Left lung (tissue), 10 donors: ENCODE data around the gene FTCD. TPM values are rescaled to one million over a fixed set of nuclear protein-coding genes. Genes with fewer than 3 reads are reported as not detected.
A peak's percentile ranks its signal among the peaks of the same experiment; 100 is the strongest.

Experiments
- ATAC-seq: fragments of 200-7000 bp; cut with Tn5 transposase; one replicate; pipeline ENCODE4 v1.9.1; 2020; ENCODE audit warnings: moderate library complexity
- DNase-seq, 4 donors: peaks; one replicate each; pipeline ENCODE4 v3.0.0-alpha.2; 2013 to 2020
- H3K27ac ChIP-seq, 2 donors: fragments of 200-600 bp; sonication (generic) in 1 of 2; one replicate each; pipeline versions ENCODE4 v1.5.0 to v1.8.0; 2020 to 2021
- H3K27me3 ChIP-seq, 2 donors: fragments of 200-600 bp; sonication (generic) in 1 of 2; one replicate each; pipeline versions ENCODE4 v1.5.0 to v1.8.0; 2020 to 2021
- H3K36me3 ChIP-seq, 2 donors: fragments of 200-600 bp; sonication (generic) in 1 of 2; one replicate each; pipeline versions ENCODE4 v1.5.0 to v1.8.0; 2020 to 2021
- H3K4me1 ChIP-seq, 2 donors: fragments of 200-600 bp; one replicate each; pipeline ENCODE4 v1.8.0; 2021
- H3K4me3 ChIP-seq, 2 donors: fragments of 200-600 bp; sonication (generic) in 1 of 2; one replicate each; pipeline versions ENCODE4 v1.5.0 to v1.8.0; 2020 to 2021; ENCODE audit warnings: mild to moderate bottlenecking in 1 of 2
- H3K9me3 ChIP-seq, 2 donors: fragments of 200-600 bp; sonication (generic) in 1 of 2; one replicate each; pipeline versions ENCODE4 v1.5.0 to v1.8.0; 2020 to 2021
- CTCF ChIP-seq, 2 donors: fragments of 200-600 bp; sonication (generic) in 1 of 2; IDR thresholded peaks; one replicate each; pipeline versions ENCODE4 v1.5.0 to v1.8.0; 2021; ENCODE audit warnings: antibody characterized with exemption in 2 of 2
- intact Hi-C, 2 donors: fragments of 100-400 bp; cut with DNase I; formaldehyde crosslinking; loops; one replicate each; pipeline versions ENCODE4 v1.11.2 to v1.14.2; 2022
- polyA plus RNA-seq, 6 donors: library from polyadenylated mRNA; unstranded; fragments of 120-200 nt; gene quantifications; one replicate each; pipeline ENCODE4 v1.2.1, GENCODE V29; 2013; ENCODE audit not compliant: insufficient read length in 6 of 6
- total RNA-seq, 2 donors: library from RNA; stranded (reverse); fragmentation: NEBNext Ultra II Directional; extraction: Animal tissue kit (Norgen Biotek cat#: 25700); gene quantifications; one replicate each; pipeline ENCODE4 v1.2.1, GENCODE V29; 2021
- donor health status: DM: no; HTN: yes; CAD: no.
- donor health status: DM: no; HTN: no; CAD: no.

FTCD gene
- total and polyA plus RNA-seq, 8 donors = 0.29 to 2.4 (median 1.6) TPM

DNA sequence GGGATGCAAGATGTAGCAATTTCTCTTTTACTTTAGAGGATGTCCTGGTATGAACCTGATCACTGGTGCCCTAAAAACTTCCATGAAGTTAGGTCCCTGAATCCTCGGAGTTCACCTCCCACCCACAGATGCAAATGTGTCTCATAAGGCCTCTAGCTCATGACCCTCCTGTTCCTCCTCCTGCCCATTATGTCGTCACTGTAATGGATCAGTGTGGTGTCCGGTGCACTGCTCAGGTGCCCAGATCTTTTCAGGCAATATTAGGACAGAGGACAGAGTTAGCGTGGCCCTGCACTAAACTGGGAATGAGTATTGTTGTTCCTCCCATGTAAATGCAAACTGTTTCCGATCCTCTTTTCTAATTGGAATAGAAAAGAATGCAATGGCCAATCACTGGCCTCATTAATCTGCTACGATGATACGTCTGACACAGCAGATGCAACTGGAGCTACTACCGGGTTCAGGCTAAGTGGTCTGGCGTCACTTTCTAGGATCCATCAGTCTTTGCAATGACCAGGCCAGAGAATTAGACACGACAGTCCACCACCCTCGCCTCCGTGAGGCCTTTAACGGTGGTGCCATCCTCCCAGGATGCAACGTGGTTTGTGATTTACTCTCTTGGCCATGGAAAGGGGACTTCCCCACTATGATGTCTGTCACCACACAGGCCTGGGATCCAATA, 60.8 kb downstream of the FTCD start:
- Histone ChIP-seq H3K4me1 (peaks cover 0 to 9% of the 10 kb centered on the region in 2 donors), H3K27me3 (peaks cover 18 to 34% of the 10 kb centered on the region in 2 donors), H3K9me3 (no peaks in the 10 kb centered on the region), H3K4me3 (no peak overlapping the region), H3K27ac (no peak overlapping the region), H3K36me3 (no peaks in the 10 kb centered on the region)
- DNase-seq = no peak
- no peak for TF ChIP-seq CTCF (IDR thresholded peaks at IDR 0.05)
- intact Hi-C loops = loop anchor here in 1 of 2 donors (5.0 kb wide), 1 partner anchor 112 kb away; the partner anchor contains the start of gene COL6A1
- no peak for ATAC-seq

- Histone ChIP-seq H3K27me3 (peaks cover 13 to 27% of the 10 kb centered on the region in 2 donors), H3K4me3 (no peak overlapping the region), H3K27ac (no peak overlapping the region), H3K9me3 (no peaks in the 10 kb centered on the region), H3K36me3 (no peaks in the 10 kb centered on the region), H3K4me1 (peaks cover 0 to 8% of the 10 kb centered on the region in 2 donors)
- intact Hi-C loops = no loop called here
- DNase-seq (peak in 1 of 4 donors; percentile 57), ATAC-seq (no peak)
- TF ChIP-seq CTCF (IDR thresholded peaks at IDR 0.05) = no peak
These were observed 61.5 kb downstream of the FTCD start for GRCh38 chr21:46093668-46094400.

GRCh38 chr21:46092811-46093667, 62.3 kb downstream of the FTCD start:
- Histone ChIP-seq H3K9me3 (peaks cover 0 to 4% of the 10 kb centered on the region in 2 donors), H3K27me3 (peaks cover 5 to 19% of the 10 kb centered on the region in 2 donors), H3K4me3 (no peak overlapping the region), H3K27ac (peak overlapping the region; percentile 57 to 82), H3K4me1 (peaks cover 0 to 4% of the 10 kb centered on the region in 2 donors), H3K36me3 (no peaks in the 10 kb centered on the region)
- peak in 1 of 4 donors; percentile 28 for DNase-seq
- intact Hi-C loops = no loop called here
- ATAC-seq = no peak
- no peak for TF ChIP-seq CTCF (IDR thresholded peaks at IDR 0.05)

DNA sequence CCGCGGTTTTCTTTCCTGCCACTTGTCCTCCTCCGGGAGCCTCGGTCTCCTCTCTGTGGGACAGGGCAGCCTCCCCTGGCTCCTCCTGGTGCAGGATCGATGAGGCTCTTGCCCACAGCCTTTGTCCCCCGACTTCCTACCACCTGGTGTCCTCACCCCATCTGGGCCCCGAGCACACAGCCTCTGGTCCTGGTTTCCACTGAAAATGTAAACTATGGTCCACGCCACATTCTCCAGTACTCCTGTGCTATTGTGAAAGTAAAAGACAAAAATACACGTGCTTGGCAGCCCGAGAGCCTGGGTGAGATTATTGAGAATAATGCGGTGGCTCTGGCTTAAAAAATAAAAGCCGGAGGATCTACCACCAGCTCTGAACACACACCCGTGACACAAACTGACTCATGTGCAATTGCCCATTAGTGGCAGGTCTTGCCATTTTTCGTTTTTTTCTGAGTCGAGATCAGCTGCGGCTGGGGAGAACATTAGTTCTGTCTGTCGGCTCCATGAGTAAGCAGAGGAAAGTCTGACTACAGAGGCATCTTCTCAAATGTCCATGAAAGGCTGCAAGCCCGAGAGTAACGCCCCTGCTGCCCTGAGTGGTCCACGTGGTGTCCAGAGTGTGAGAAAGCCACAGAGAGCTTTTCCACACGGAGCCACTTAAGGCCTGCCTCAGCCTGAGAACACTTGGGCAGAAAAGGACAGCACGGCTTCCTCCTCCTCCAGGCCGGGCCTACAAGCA, 63.2 kb downstream of the FTCD start:
- H3K4me1 ChIP-seq = peaks cover 0 to 4% of the 10 kb centered on the region in 2 donors
- TF ChIP-seq CTCF (IDR thresholded peaks at IDR 0.05) = no peak
- H3K27me3 ChIP-seq = peaks cover 0 to 11% of the 10 kb centered on the region in 2 donors
- H3K36me3 ChIP-seq = no peaks in the 10 kb centered on the region
- peak in 3 of 4 donors; percentile 41 to 73 (median 69) for DNase-seq
- peaks cover 0 to 13% of the 10 kb centered on the region in 2 donors for H3K9me3 ChIP-seq
- H3K27ac ChIP-seq = peak overlapping the region; percentile 57 to 82
- H3K4me3 ChIP-seq = no peak overlapping the region
- intact Hi-C loops = no loop called here
- ATAC-seq = peak; percentile 77
